ENCODE data around the gene PDZD2.

DNA sequence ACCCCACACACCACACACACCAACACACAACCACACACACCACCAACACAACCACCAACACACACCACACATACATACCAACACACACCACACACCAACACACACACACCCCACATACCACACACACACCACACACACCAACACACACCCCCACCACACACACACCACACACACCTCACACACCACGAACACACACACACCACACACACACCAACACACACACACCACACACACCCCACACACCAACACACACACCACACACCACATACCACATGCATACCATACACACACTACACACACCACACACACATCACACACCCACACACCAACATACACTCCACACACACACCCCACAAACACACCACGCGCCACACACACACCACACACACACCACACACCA is 363.8 kb downstream of the PDZD2 start:
- no peak for TF ChIP-seq EZH2 (IDR thresholded peaks at IDR 0.05; ENCODE audit: insufficient read depth, poor library complexity, severe bottlenecking)
- no peak for TF ChIP-seq EZH2phosphoT487 (IDR thresholded peaks at IDR 0.05; ENCODE audit: insufficient read depth, low read depth)
